GM18858 (cell line): ENCODE data around the gene FAM229A.
"Not testable (repeated sequence)": the region's sequence is repeated elsewhere in the genome, so short reads cannot be mapped to it uniquely, and the experiment has no call there.

Source experiments
- ATAC-seq: cut with Tn5 transposase; IDR thresholded peaks from one replicate; pipeline ENCODE4 v1.9.1; 2021; ENCODE audit not compliant: unreplicated experiment

The FAM229A gene, protein sequence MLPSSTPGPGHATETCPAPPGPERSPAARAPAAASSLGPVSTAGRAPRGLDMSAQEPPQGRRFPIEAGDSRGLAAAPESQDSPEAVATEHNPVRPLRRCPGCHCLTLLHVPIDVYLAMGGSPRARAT

DNA sequence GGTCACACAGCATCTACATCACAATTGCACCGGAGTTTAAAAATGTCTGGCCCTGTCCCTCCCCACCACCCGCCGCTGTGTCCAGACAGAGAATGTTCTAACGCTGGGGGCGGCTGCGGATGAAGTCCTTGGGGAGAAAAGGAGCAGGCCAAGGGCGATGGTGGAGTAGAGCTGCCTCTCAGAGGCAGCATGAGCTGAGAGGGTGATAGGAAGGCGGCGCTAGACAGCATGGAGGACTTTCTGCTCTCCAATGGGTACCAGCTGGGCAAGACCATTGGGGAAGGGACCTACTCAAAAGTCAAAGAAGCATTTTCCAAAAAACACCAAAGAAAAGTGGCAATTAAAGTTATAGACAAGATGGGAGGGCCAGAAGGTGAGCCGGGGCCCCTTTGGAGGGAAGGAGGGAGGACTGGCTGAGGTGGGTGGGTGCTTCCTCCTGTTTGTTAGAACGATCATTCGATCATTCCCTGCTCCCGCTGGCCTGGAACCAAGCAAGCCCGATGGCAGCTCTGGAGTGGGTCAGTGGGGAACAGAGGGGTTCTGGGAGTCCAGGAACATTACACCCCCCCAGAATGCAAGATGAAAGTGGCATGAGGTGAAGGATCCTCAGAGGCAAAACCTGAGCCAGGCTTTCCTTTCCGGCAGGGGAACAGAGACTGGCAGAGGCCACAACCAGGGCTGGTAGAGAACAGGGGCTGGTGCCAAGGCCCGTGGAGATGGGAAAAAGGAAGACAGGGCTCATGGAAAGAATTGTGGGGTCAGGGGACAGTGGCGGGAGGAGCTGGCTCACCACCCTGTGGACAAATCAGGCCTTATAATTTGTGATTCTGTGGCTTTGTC lies at the start of gene FAM229A, which contains the start of gene TSSK3:
FAM229A (minus strand) TSS at position 12 of the 840 bp plus-strand sequence. CDS start 394 bp downstream, outside the sequence.
TSSK3 (plus strand) TSS at position 66 of the 840 bp plus-strand sequence; CDS start at position 229, 163 bp downstream.
- ATAC-seq: no peak

DNA sequence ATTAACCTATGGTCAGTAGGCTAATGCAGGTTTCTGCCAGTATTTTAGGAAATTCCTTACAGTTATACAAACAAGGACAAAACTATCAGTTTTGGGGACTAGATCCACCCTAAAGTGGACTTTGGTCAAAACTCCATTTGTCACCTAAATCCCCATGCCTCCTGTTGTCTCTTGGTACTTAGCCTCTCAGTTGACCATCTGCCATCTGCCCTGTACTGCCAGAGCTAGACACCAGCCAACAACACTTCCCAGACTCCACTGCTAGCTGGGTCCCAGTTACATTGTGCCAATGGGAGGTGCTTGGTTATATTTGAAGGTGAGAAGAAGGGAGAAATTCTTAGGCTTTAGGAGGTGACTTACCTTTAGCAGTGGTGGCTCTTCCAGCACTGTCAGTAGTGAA lies 49.0 kb upstream of the FAM229A start:
- no peak for ATAC-seq

DNA sequence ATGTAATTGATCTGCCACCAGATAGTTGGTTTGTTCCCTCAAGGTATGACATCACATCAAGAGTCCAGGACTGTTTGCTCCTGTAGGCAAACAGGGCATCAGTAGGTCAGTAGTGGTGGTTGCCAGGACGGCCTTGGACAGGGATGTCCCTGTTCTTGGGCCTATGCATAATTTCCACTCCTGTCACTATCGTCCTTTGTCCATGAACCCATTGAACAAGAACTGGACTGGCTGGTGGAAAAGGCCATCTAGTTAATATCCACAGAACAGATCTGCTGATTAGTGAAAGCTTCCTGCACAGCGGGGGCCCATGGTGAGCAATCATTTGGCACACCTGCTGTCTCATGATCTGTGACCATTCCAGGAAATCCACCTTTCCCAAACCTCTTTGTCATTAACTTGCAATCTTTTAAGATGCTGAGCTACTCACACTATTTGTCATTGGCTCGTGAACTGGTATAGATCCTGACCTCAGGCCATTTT lies 44.4 kb upstream of the FAM229A start:
- no peak for ATAC-seq

DNA sequence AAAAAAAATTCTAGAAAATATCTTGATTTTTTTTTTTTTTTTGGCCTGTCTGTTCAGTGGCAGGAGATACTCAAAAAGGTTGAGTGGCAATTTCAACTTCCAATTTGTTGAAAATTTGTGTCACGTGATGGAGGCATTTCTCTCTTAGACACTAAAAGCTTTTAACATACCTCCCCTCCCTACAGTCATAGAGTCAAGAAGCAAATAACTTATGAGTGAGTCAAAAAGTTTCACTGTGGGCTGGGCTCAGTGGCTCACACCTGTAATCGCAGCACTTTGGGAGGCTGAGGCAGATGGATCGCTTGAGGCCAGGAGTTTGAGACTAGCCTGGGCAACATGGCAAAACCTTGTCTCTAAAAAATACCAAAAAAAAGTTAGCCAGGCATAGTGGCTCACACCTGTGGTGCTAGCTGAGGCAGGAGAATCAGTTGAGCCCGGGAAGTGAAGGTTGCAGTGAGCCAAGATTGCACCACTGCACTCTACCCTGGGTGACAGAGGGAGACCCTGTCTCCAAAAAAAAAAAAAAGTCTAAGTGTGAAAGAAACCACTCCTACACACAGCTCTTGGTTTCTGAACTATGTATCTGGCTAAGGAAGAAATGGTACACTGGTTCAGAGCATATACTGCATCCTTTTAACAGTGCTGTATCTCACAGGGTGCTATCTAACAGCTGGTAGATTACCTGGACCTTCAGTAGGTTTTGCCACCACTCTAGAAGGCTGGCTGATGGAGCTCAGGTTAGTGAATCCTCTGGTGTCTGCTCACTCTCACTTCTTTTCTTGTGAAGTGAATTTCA lies 43.6 kb upstream of the FAM229A start:
- ATAC-seq: no peak

DNA sequence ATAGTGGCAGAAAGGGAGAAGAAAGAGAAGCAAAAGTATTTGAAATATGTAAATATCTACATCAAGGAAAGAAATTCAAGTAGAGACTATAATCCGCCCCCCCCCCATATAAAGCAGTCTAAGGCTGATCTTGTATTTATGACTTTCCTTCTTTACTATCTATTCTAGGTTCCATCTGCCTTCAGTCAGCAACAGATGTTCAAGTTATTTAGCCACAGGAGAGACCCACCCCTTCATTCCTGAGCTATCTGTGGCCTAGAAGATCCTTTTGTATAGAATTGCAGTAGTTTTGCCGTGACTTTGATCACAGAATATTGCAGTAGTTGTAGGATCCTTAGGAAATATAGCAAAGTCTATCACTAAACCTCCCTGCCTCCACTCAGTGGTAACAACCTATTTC lies 42.7 kb upstream of the FAM229A start:
- ATAC-seq: no peak

DNA sequence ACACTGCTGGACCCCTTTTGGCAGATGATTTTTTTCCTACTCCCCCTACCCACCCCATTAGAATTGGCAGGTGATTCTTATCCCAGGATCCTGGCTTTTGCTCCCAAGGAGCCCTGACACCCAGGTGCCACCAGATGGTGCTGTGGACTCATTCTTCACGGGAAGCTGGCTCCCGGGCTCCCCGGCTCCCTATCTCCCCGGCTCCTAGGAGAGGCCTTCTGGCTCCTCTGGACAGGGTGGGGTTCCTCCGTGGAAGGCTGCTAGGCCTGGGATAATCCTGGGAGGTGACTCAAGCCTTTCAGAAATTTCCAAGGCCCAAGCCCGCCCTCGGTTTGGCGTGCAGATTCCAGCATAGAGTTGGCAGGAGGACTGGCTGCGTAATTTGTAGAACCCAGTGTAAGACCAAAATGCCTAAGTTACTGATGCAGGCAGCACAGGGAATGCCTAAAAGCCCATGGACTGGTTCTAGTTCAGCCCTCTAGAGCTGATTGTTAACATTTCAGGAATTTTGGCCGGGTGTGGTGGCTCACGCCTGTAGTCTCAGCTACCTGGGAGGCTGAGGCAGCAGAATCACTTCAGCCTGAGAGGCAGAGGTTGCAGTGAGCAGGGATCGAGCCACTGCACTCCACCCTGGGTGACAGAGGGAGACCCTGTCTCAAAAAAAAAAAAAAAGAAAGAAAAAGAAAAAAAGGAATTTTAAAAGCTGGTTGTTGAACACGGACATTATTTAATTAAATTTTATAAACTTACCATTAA lies 38.8 kb upstream of the FAM229A start:
- no peak for ATAC-seq

DNA sequence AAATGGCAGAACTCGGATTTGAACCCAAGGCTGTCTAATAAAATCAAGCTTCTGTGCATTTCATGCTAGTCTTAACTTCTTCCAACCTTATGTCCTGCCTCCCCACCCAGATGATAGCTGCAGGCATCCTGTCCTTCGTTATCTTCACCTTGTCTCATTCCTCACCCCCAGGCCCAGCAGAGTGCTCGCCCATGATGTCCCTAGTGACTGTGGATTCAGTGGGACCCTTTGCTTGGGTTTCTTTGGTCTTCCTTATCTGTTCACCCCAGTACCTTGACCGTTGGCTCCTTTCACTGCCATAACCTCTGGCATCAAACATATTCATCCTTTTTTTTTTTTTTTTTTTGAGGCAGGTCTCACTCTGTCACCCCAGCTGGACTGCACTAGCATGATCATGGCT lies 37.6 kb upstream of the FAM229A start:
- no peak for ATAC-seq

DNA sequence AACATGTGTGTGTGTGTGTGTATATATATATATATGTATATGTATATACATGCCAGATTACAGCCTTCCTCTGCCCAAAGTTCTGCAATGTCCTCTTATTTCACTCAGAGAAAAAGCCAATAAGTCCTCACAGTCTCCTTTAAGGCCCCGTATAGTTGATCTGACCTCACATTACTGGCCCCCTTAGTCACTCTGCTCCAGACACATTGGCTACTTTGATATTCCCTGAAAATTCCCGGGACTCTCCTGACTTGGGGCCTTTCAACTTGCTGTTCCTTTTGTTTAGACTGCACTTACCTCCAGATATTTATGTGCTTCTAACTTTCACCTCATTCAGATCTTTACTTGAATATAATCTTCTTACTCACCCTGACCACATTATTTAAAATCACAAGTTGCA lies 36.1 kb upstream of the FAM229A start:
- no peak for ATAC-seq

DNA sequence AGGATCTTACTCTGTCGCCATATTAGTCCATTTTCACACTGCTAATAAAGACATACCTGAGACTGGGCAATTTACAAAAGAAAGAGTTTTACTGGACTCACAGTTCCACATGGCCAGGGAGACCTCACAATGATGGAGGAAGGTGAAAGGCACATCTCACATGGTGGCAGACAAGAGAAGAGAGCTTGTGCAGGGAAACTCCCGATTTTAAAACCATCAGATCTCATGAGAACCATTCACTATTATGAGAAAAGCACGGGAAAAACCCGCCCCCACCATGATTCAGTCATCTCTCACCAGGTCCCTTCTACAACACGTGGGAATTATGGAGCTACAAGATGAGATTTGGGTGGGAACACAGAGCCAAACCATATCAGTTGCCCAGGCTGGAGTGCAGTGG lies 34.2 kb upstream of the FAM229A start:
- not testable (repeated sequence) for ATAC-seq

DNA sequence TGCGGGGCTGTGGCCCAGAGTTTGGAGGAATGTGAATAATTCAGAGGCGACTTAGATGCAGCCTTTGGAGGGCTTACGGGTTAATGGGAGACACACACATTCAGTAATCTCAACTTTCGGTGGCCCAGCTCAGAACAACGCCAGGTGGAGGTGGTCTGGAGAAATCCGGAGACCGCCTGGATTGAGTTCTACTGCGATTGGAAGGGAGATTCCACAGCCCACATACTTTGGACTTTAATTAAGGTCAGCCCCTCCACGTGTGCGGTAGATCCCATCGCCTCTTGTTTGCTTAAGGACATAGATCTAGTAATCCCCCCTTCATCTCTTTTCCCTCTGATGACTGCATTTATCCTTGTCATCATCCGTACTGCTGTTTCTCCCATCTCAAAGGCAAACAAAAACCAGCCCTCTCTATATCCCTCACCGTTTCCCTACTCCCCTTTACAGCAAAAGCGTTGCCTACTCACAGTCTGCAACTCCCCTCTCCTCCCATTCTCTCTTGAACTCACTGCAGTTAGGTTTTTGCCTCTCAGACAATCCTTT lies 32.7 kb upstream of the FAM229A start:
- ATAC-seq: peak; percentile 4

DNA sequence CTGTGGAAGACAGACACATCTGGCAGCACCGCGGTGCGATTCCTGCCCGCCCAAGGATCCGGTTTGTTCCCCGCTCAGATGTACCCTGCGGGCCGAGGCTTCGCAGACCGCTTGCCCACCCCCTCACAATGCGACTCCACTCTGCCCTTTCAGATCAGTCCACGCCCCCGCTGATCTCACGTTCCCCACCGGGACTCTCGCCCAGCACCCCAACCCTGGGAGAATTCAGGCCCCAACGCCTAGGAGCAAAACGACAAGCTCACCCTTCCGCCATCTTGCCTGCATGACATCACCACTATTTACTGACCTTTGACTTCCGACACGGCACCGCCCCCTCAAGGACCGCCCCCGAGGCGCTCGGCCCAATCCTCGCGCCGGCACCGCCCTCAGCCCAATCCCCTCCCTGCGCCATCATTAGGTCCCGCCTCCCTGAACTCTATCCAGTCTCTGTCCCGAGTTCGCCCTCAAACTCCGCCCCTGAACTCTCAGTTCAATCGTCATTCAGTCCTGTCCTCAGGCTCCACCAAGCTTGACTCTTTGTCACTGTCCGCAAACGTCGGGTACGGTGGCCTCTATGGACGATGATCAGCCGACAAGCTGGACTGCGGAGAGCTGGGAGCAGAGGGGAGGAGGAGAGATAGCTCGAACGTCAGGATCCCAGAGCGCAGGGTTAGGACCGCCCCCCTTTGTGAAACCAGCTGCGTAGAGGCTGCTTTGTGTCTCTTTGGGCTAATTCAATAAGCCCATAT lies 32.0 kb upstream of the FAM229A start, which contains the start of gene BSDC1:
BSDC1 (minus strand) TSS at position 301 of the 749 bp plus-strand sequence; CDS start at position 274, 27 bp downstream.
- ATAC-seq: peak; percentile 77

DNA sequence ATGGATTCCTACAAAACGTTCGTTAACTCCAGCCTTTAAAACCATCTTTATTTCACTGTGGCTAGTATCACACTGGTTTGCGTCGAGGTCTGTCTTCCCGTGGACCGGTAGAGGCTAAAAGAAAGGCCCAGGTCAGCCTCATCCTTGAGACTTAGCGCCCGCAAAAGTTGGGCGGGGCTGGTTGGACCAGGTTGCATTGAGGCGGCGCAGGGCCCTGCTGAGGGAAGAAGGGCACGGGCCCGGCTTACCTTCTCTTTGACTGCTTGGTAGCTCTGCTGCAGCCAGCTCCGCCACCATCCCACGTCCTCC lies 31.5 kb upstream of the FAM229A start:
- peak; percentile 7 for ATAC-seq

DNA sequence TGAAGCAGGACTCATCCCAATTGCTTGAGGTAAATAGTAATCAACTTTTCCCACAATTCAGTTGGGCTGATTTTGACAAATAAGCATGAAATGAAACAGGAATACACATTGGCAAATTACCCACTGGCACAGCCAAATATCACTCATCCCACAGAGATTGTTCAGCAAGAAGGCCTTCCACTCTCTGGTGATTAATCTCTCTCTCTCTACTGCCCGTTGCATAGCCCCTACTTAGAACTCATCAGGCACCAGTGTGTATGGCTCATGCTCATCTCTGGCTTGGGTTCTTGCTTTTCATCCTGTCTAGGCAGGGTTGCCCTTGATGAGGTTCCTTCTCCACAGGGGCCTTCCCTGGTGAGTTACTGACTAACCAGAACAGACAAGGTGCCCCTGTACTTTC lies 30.9 kb upstream of the FAM229A start:
- ATAC-seq: no peak

DNA sequence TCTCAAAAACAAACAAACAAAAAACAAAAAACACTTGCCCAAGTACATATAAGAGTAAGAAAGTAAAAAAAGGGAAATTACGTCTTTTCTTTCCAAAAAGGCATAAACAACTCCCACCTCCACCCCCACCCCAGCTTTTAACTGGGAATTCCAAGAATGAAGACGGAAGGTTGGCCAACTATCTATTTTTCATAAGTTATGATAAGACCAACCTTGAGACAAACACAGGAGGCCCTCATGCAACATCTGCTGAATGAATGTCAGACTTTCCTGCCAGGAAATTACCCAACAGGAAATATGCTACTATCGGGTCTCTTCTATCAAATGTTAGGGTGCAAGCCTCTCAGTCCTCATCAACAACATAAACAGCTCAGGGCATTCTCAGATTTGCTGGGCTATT lies 30.0 kb upstream of the FAM229A start:
- no peak for ATAC-seq

DNA sequence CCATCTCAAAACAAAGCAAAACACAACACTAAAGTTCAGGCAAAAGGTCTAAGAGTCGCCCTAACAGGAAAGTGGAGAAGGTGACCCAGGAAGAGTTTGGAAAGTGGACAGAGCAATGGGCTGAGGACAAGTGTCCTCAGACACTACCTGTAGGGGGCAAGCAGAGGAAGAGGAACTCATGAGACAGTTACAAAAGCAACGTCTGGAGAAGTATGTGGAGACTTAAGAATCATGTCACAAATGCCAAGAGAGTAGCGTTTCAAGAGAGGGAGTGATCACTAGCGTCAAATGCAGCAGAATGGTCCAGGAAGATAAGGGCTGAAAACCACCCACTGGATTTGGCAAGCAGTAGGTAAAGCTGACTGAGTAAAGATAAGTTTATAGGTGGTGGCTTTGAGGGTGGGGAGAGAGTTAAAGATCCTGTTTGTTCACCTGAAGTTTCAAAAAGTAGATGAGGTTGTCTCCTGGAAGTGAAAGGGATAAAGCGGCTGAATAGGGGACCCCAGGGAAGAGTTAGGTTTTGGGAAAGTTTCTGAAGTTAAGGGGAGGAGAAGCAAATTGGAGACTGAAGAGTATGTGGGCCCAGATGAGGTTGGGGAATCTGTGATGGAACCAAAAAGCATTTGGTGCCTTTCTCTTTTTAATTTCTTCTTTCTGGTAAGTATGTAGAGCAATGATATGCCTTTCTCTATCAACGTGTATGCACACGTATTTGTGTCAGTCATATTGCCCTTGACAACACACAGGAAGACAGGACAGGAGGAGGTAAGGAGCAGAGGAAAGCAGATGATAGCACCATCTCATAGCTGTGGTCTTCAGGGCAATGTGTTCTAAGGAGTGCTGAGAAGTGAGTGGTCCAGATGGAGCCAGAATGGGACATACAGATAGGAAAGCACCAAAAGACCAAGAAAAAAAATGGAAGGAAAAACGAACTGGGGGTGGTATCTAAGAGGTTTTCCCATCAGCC lies 28.9 kb upstream of the FAM229A start:
- no peak for ATAC-seq

DNA sequence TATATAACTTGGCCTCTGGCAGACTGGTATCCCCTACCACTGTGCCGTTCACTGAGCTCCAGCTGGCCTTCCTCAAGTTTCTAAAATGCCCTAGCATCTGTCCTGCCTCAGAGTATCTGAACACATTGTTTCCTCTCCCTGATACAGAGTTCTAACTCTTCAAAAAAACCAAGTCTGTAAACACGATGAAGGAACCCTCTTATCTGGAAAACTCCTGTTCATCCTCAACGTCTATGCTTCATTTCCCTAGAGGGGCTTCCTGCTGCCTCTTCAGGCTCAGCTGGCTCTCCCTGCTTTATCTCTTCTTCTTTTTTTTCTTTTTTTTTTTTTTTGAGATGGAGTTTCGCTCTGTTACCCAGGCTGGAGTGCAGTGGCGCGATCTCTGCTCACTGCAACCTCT lies 26.4 kb upstream of the FAM229A start:
- ATAC-seq: no peak

DNA sequence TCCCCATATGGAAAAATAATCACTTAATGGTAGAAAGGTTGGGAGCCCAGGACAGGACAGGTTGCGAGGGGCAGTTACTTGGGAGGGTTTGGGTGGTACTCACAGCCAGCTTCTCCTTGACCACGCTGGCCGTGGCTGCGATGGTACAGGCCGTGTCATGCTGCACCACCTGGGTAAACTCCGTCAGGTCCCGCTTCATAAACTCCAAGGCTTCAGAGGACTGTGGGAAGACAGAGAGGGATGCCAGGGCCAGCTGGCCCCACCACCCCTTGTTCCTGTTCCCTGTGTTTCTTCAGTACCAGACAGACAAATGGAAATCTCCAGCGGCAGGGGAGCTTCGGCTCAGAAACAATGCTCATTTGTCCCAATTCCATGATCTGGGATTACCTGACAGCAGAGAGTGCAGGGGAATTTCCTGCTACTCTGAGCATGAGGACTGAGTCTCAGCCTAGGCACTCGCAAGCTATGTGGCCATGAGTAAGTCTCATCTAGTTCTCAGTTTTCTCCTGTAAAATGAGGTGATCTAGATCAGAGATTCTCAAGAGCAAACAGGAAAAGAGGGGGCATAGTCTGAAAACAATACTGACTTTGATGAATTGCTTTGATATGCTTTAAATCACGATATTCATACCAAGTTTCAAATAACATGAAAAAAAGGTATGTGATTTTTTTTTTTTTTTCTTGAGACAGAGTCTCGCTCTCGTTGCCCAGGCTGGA lies 24.5 kb upstream of the FAM229A start:
- no peak for ATAC-seq

DNA sequence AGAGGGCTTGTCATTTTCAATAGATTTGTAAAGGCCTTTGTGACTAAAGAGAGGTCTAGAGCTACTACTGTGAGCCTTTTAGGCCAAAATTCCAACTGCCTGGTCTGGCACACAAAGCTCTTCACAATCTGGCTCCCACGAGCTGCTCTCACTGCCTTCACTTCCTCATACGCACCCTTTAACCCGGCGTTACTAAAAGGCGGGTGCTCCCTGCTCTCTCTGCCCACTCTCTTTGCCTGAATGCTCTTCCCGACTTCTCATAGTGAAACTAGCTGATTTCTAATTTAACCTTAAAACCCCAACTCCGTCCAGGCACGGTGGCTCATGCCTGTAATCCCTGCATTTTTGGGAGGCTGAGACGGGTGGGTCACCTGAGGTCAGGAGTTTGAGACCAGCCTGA lies 17.8 kb upstream of the FAM229A start:
- ATAC-seq: no peak
